ENCODE measurements around the gene ARVCF.
A peak's percentile ranks its signal among the peaks of the same experiment; 100 is the strongest.

ARVCF gene

GRCh38 chr22:19981171-19981960, 35.3 kb downstream of the ARVCF start:
- Histone ChIP-seq H2AK5ac (ENCODE audit: low read depth, low read length) (no peak overlapping the region), H3K4me1 (ENCODE audit: control insufficient read depth in 2 of 2, insufficient read depth in 1 of 2, low read depth in 1 of 2, low read length in 2 of 2) (peaks cover 17 to 18% of the 10 kb centered on the region in 2 donors), H2BK12ac (ENCODE audit: low read length) (no peak overlapping the region), H3K4me3 (ENCODE audit: low read length in 2 of 2) (no peak overlapping the region), H3K4ac (ENCODE audit: low read length) (no peak overlapping the region), H2BK5ac (ENCODE audit: low read length) (no peak overlapping the region), H4K8ac (ENCODE audit: low read depth, low read length) (no peak overlapping the region), H3K79me1 (ENCODE audit: low read depth, low read length) (peaks cover 28% of the 10 kb centered on the region), H3K27ac (replicated peaks; ENCODE audit: low read length) (no peak overlapping the region), H3K9me3 (replicated peaks in 1 of 2; ENCODE audit: control insufficient read depth in 2 of 2, insufficient read depth in 1 of 2, low read depth in 1 of 2, low read length in 2 of 2) (no peaks in the 10 kb centered on the region), H3K9ac (ENCODE audit: low read depth, low read length, poor library complexity) (no peak overlapping the region), H3K18ac (ENCODE audit: low read length) (no peak overlapping the region), H4K91ac (ENCODE audit: low read depth, low read length, poor library complexity) (no peak overlapping the region), H2BK120ac (ENCODE audit: low read depth, low read length) (no peak overlapping the region), H3K23ac (ENCODE audit: low read depth, low read length, poor library complexity) (peak overlapping the region; percentile 59), H3K36me3 (replicated peaks in 1 of 2; ENCODE audit: control insufficient read depth in 2 of 2, insufficient read depth in 2 of 2, low read length in 2 of 2) (peaks cover 46 to 77% of the 10 kb centered on the region in 2 donors), H2AFZ (ENCODE audit: low read length) (no peak overlapping the region), H3K14ac (ENCODE audit: low read length) (no peak overlapping the region), H3K4me2 (ENCODE audit: insufficient read depth, low read length, poor library complexity, severe bottlenecking) (no peak overlapping the region), H3K27me3 (ENCODE audit: control insufficient read depth in 3 of 3, insufficient read depth in 3 of 3, low read depth in 1 of 3, low read length in 3 of 3) (no peaks in the 10 kb centered on the region), H2BK15ac (ENCODE audit: low read length) (no peak overlapping the region)
- WGBS, 2 donors (ENCODE audit: extremely low coverage in 2 of 2, insufficient read length in 2 of 2, insufficient replicate concordance in 1 of 2) = no CpG with 5 or more reads among the region's 33 CpGs
- no peak for DNase-seq (ENCODE audit: low spot score)

- Histone ChIP-seq H3K4me3 (ENCODE audit: low read length in 2 of 2) (no peak overlapping the region), H2BK120ac (ENCODE audit: low read depth, low read length) (no peak overlapping the region), H3K14ac (ENCODE audit: low read length) (no peak overlapping the region), H3K36me3 (replicated peaks in 1 of 2; ENCODE audit: control insufficient read depth in 2 of 2, insufficient read depth in 2 of 2, low read length in 2 of 2) (peaks cover 46 to 81% of the 10 kb centered on the region in 2 donors), H2BK5ac (ENCODE audit: low read length) (no peak overlapping the region), H2AK5ac (ENCODE audit: low read depth, low read length) (no peak overlapping the region), H3K27ac (replicated peaks; ENCODE audit: low read length) (no peak overlapping the region), H3K23ac (ENCODE audit: low read depth, low read length, poor library complexity) (peak overlapping the region; percentile 59), H3K9ac (ENCODE audit: low read depth, low read length, poor library complexity) (no peak overlapping the region), H2BK12ac (ENCODE audit: low read length) (no peak overlapping the region), H3K4me2 (ENCODE audit: insufficient read depth, low read length, poor library complexity, severe bottlenecking) (no peak overlapping the region), H3K18ac (ENCODE audit: low read length) (no peak overlapping the region), H3K9me3 (replicated peaks in 1 of 2; ENCODE audit: control insufficient read depth in 2 of 2, insufficient read depth in 1 of 2, low read depth in 1 of 2, low read length in 2 of 2) (no peaks in the 10 kb centered on the region), H2AFZ (ENCODE audit: low read length) (no peak overlapping the region), H3K4ac (ENCODE audit: low read length) (no peak overlapping the region), H2BK15ac (ENCODE audit: low read length) (no peak overlapping the region), H3K4me1 (ENCODE audit: control insufficient read depth in 2 of 2, insufficient read depth in 1 of 2, low read depth in 1 of 2, low read length in 2 of 2) (peaks cover 12 to 13% of the 10 kb centered on the region in 2 donors), H3K27me3 (ENCODE audit: control insufficient read depth in 3 of 3, insufficient read depth in 3 of 3, low read depth in 1 of 3, low read length in 3 of 3) (no peaks in the 10 kb centered on the region), H4K8ac (ENCODE audit: low read depth, low read length) (no peak overlapping the region), H3K79me1 (ENCODE audit: low read depth, low read length) (peaks cover 24% of the 10 kb centered on the region), H4K91ac (ENCODE audit: low read depth, low read length, poor library complexity) (no peak overlapping the region)
- DNase-seq (ENCODE audit: low spot score) = no peak
- WGBS, 2 donors (ENCODE audit: extremely low coverage in 2 of 2, insufficient read length in 2 of 2, insufficient replicate concordance in 1 of 2) = no CpG with 5 or more reads among the region's 7 CpGs
Measured at GRCh38 chr22:19980766-19981165, 35.9 kb downstream of the ARVCF start.

- Histone ChIP-seq H2BK120ac (ENCODE audit: low read depth, low read length) (no peak overlapping the region), H2BK5ac (ENCODE audit: low read length) (peak overlapping the region; percentile 61), H4K8ac (ENCODE audit: low read depth, low read length) (peak overlapping the region; percentile 23), H3K4me2 (ENCODE audit: insufficient read depth, low read length, poor library complexity, severe bottlenecking) (no peak overlapping the region), H3K4me1 (ENCODE audit: control insufficient read depth in 2 of 2, insufficient read depth in 1 of 2, low read depth in 1 of 2, low read length in 2 of 2) (peaks cover 12 to 15% of the 10 kb centered on the region in 2 donors), H3K4ac (ENCODE audit: low read length) (no peak overlapping the region), H3K9ac (ENCODE audit: low read depth, low read length, poor library complexity) (no peak overlapping the region), H2AFZ (ENCODE audit: low read length) (no peak overlapping the region), H3K27me3 (ENCODE audit: control insufficient read depth in 3 of 3, insufficient read depth in 3 of 3, low read depth in 1 of 3, low read length in 3 of 3) (no peaks in the 10 kb centered on the region), H3K79me1 (ENCODE audit: low read depth, low read length) (peaks cover 17% of the 10 kb centered on the region), H4K91ac (ENCODE audit: low read depth, low read length, poor library complexity) (no peak overlapping the region), H2AK5ac (ENCODE audit: low read depth, low read length) (no peak overlapping the region), H2BK12ac (ENCODE audit: low read length) (no peak overlapping the region), H3K27ac (replicated peaks; ENCODE audit: low read length) (no peak overlapping the region), H2BK15ac (ENCODE audit: low read length) (no peak overlapping the region), H3K4me3 (ENCODE audit: low read length in 2 of 2) (no peak overlapping the region), H3K36me3 (replicated peaks in 1 of 2; ENCODE audit: control insufficient read depth in 2 of 2, insufficient read depth in 2 of 2, low read length in 2 of 2) (peaks cover 46 to 82% of the 10 kb centered on the region in 2 donors), H3K9me3 (replicated peaks in 1 of 2; ENCODE audit: control insufficient read depth in 2 of 2, insufficient read depth in 1 of 2, low read depth in 1 of 2, low read length in 2 of 2) (no peaks in the 10 kb centered on the region), H3K14ac (ENCODE audit: low read length) (no peak overlapping the region), H3K23ac (ENCODE audit: low read depth, low read length, poor library complexity) (peak overlapping the region; percentile 94), H3K18ac (ENCODE audit: low read length) (no peak overlapping the region)
- DNase-seq (ENCODE audit: low spot score) = no peak
- WGBS, 2 donors (ENCODE audit: extremely low coverage in 2 of 2, insufficient read length in 2 of 2, insufficient replicate concordance in 1 of 2) = no CpG with 5 or more reads among the region's 52 CpGs
Measured at GRCh38 chr22:19979712-19980493, 36.7 kb downstream of the ARVCF start.

- H4K91ac ChIP-seq (ENCODE audit: low read depth, low read length, poor library complexity) = no peak overlapping the region
- H3K18ac ChIP-seq (ENCODE audit: low read length) = no peak overlapping the region
- no peak overlapping the region for H3K27ac ChIP-seq (replicated peaks; ENCODE audit: low read length)
- no peak overlapping the region for H2AFZ ChIP-seq (ENCODE audit: low read length)
- no peak overlapping the region for H2BK12ac ChIP-seq (ENCODE audit: low read length)
- H3K9ac ChIP-seq (ENCODE audit: low read depth, low read length, poor library complexity) = no peak overlapping the region
- no peak for DNase-seq (ENCODE audit: low spot score)
- no peak overlapping the region for H3K4me2 ChIP-seq (ENCODE audit: insufficient read depth, low read length, poor library complexity, severe bottlenecking)
- peak overlapping the region; percentile 78 for H3K23ac ChIP-seq (ENCODE audit: low read depth, low read length, poor library complexity)
- no peak overlapping the region for H2AK5ac ChIP-seq (ENCODE audit: low read depth, low read length)
- H3K9me3 ChIP-seq (replicated peaks in 1 of 2; ENCODE audit: control insufficient read depth in 2 of 2, insufficient read depth in 1 of 2, low read depth in 1 of 2, low read length in 2 of 2) = no peaks in the 10 kb centered on the region
- H3K4me1 ChIP-seq (ENCODE audit: control insufficient read depth in 2 of 2, insufficient read depth in 1 of 2, low read depth in 1 of 2, low read length in 2 of 2) = peaks cover 12 to 17% of the 10 kb centered on the region in 2 donors
- WGBS, 2 donors (ENCODE audit: extremely low coverage in 2 of 2, insufficient read length in 2 of 2, insufficient replicate concordance in 1 of 2) = no CpG with 5 or more reads among the region's 17 CpGs
- H3K36me3 ChIP-seq (replicated peaks in 1 of 2; ENCODE audit: control insufficient read depth in 2 of 2, insufficient read depth in 2 of 2, low read length in 2 of 2) = peaks cover 48 to 88% of the 10 kb centered on the region in 2 donors
- H3K4me3 ChIP-seq (ENCODE audit: low read length in 2 of 2) = no peak overlapping the region
- peaks cover 11% of the 10 kb centered on the region for H3K79me1 ChIP-seq (ENCODE audit: low read depth, low read length)
- H4K8ac ChIP-seq (ENCODE audit: low read depth, low read length) = no peak overlapping the region
- no peak overlapping the region for H3K4ac ChIP-seq (ENCODE audit: low read length)
- no peak overlapping the region for H2BK15ac ChIP-seq (ENCODE audit: low read length)
- no peak overlapping the region for H2BK120ac ChIP-seq (ENCODE audit: low read depth, low read length)
- no peak overlapping the region for H2BK5ac ChIP-seq (ENCODE audit: low read length)
- H3K27me3 ChIP-seq (ENCODE audit: control insufficient read depth in 3 of 3, insufficient read depth in 3 of 3, low read depth in 1 of 3, low read length in 3 of 3) = no peaks in the 10 kb centered on the region
- no peak overlapping the region for H3K14ac ChIP-seq (ENCODE audit: low read length)
Measured at GRCh38 chr22:19978748-19979147, 37.9 kb downstream of the ARVCF start.

Data from neuronal stem cell (in vitro differentiated cells).